H9 (cell line): Measurements from ENCODE around the gene USP43. TPM values are rescaled to one million over a fixed set of nuclear protein-coding genes. Genes with fewer than 3 reads are reported as not detected.

Experiments
- DNase-seq: peaks from one replicate; pipeline ENCODE4 v3.0.0-alpha.2; 2017
- H2AFZ ChIP-seq: one replicate; pipeline ENCODE4 v1.6.1; 2013; ENCODE audit warnings: mild to moderate bottlenecking, low read length, control low read depth, moderate library complexity
- H2AK5ac ChIP-seq: 2 replicates; pipeline ENCODE4 v1.6.1; 2013; ENCODE audit warnings: low read length, control low read depth, mixed read lengths; ENCODE audit not compliant: insufficient read length
- H2BK120ac ChIP-seq: one replicate; pipeline ENCODE4 v1.6.1; 2013; ENCODE audit warnings: low read depth, mild to moderate bottlenecking, low read length, control low read depth, inconsistent platforms; ENCODE audit not compliant: poor library complexity, severe bottlenecking
- H2BK12ac ChIP-seq: 2 replicates; pipeline ENCODE4 v1.6.1; 2013; ENCODE audit warnings: low read length, control low read depth, mixed read lengths, low read depth; ENCODE audit not compliant: insufficient read length
- H2BK15ac ChIP-seq: 2 replicates; pipeline ENCODE4 v1.6.1; 2013; ENCODE audit warnings: low read depth, low read length, control low read depth
- H2BK20ac ChIP-seq: one replicate; pipeline ENCODE4 v1.6.1; 2013; ENCODE audit warnings: low read depth, mild to moderate bottlenecking, low read length, control low read depth, inconsistent platforms; ENCODE audit not compliant: poor library complexity, severe bottlenecking
- H2BK5ac ChIP-seq: 2 replicates; pipeline ENCODE4 v1.6.1; 2013; ENCODE audit warnings: low read length, control low read depth, mixed read lengths; ENCODE audit not compliant: insufficient read length
- H3K14ac ChIP-seq: 2 replicates; pipeline ENCODE4 v1.6.1; 2013; ENCODE audit warnings: low read length, control low read depth; ENCODE audit not compliant: insufficient read depth
- H3K18ac ChIP-seq: 2 replicates; pipeline ENCODE4 v1.6.1; 2013; ENCODE audit warnings: low read depth, mild to moderate bottlenecking, mixed read lengths, low read length, control low read depth; ENCODE audit not compliant: insufficient read length
- H3K23ac ChIP-seq: 2 replicates; pipeline ENCODE4 v1.6.1; 2013; ENCODE audit warnings: low read length, control low read depth, mixed read lengths, low read depth; ENCODE audit not compliant: insufficient read length
- H3K23me2 ChIP-seq: 2 replicates; pipeline ENCODE4 v1.6.1; 2013; ENCODE audit warnings: low read depth, mild to moderate bottlenecking, mixed read lengths, low read length, control low read depth; ENCODE audit not compliant: insufficient read length, poor library complexity, severe bottlenecking
- H3K27ac ChIP-seq: 2 replicates; pipeline ENCODE4 v1.5.1; 2013; ENCODE audit warnings: low read length, control low read depth, mixed read lengths, low read depth; ENCODE audit not compliant: insufficient read length
- H3K27me3 ChIP-seq: 2 replicates; pipeline ENCODE4 v1.6.1; 2013; ENCODE audit warnings: low read length, control low read depth, inconsistent platforms; ENCODE audit not compliant: insufficient read depth
- H3K4ac ChIP-seq: 2 replicates; pipeline ENCODE4 v1.6.1; 2013; ENCODE audit warnings: low read depth, mild to moderate bottlenecking, control low read depth, inconsistent platforms, low read length, moderate library complexity
- H3K4me1 ChIP-seq: 2 replicates; pipeline ENCODE4 v1.6.1; 2013; ENCODE audit warnings: low read length, control low read depth, inconsistent platforms; ENCODE audit not compliant: insufficient read depth
- H3K4me2 ChIP-seq: 2 replicates; pipeline ENCODE4 v1.6.1; 2013; ENCODE audit warnings: low read length, control low read depth, mixed read lengths; ENCODE audit not compliant: insufficient read length, insufficient read depth
- H3K56ac ChIP-seq: 2 replicates; pipeline ENCODE4 v1.6.1; 2013; ENCODE audit warnings: low read depth, mild to moderate bottlenecking, mixed read lengths, low read length, control low read depth; ENCODE audit not compliant: insufficient read length
- H3K79me1 ChIP-seq: 2 replicates; pipeline ENCODE4 v1.6.1; 2013; ENCODE audit warnings: low read depth, mild to moderate bottlenecking, moderate library complexity, low read length, control low read depth, inconsistent platforms; ENCODE audit not compliant: insufficient read depth, poor library complexity, severe bottlenecking
- H3K79me2 ChIP-seq: 2 replicates; pipeline ENCODE4 v1.6.1; 2013; ENCODE audit warnings: low read length, control low read depth, inconsistent platforms; ENCODE audit not compliant: insufficient read depth
- H3K9ac ChIP-seq: 2 replicates; pipeline ENCODE4 v1.6.1; 2013; ENCODE audit warnings: low read length, control low read depth, mixed read lengths; ENCODE audit not compliant: insufficient read length; ENCODE audit errors: extremely low read depth
- H3K9me3 ChIP-seq: one replicate; pipeline ENCODE4 v1.6.1; 2013; ENCODE audit warnings: low read depth, low read length, inconsistent platforms; ENCODE audit not compliant: control insufficient read depth
- H3T11ph ChIP-seq: one replicate; pipeline ENCODE4 v1.6.1; 2013; ENCODE audit warnings: mild to moderate bottlenecking, low read length, control low read depth, inconsistent platforms
- H4K20me1 ChIP-seq: one replicate; pipeline ENCODE4 v1.6.1; 2013; ENCODE audit not compliant: control insufficient read depth, insufficient read length, insufficient read depth
- H4K5ac ChIP-seq: 2 replicates; pipeline ENCODE4 v1.6.1; 2013; ENCODE audit warnings: low read depth, mild to moderate bottlenecking, mixed read lengths, low read length, control low read depth; ENCODE audit not compliant: insufficient read length
- H4K8ac ChIP-seq: replicated peaks from 2 replicates; pipeline ENCODE4 v1.6.1; 2013; ENCODE audit warnings: low read length, control low read depth, mixed read lengths, low read depth; ENCODE audit not compliant: insufficient read length
- H4K91ac ChIP-seq: 2 replicates; pipeline ENCODE4 v1.6.1; 2013; ENCODE audit warnings: low read depth, mild to moderate bottlenecking, moderate library complexity, mixed read lengths, low read length, control low read depth; ENCODE audit not compliant: insufficient read length
- H3K27ac Mint-ChIP-seq, 3 experiments: 2 replicates in 2 of 3; 3 replicates in 1 of 3; pipeline ENCODE4 v1.8.0; 2020 to 2021; ENCODE audit warnings: mixed read lengths in 3 of 3, mild to moderate bottlenecking in 1 of 3, moderate library complexity in 1 of 3
- H3K27me3 Mint-ChIP-seq: 2 replicates; pipeline ENCODE4 v1.8.0; 2021; ENCODE audit warnings: low read depth, mild to moderate bottlenecking, moderate library complexity, mixed read lengths
- H3K36me3 Mint-ChIP-seq, 3 experiments: 2 replicates in 2 of 3; 3 replicates in 1 of 3; pipeline ENCODE4 v1.8.0; 2020 to 2021; ENCODE audit warnings: low read depth in 3 of 3, mixed read lengths in 3 of 3; ENCODE audit not compliant: insufficient read depth in 1 of 3
- H3K4me1 Mint-ChIP-seq, 2 experiments: 2 replicates each; pipeline ENCODE4 v1.8.0; 2020; ENCODE audit warnings: mixed read lengths in 2 of 2
- H3K4me3 Mint-ChIP-seq, 2 experiments: 2 replicates in 1 of 2; 3 replicates in 1 of 2; pipeline ENCODE4 v1.8.0; 2020 to 2021; ENCODE audit warnings: mild to moderate bottlenecking in 2 of 2, mixed read lengths in 2 of 2, moderate library complexity in 1 of 2
- H3K9me3 Mint-ChIP-seq, 2 experiments: 2 replicates in 1 of 2; 3 replicates in 1 of 2; pipeline ENCODE4 v1.8.0; 2020; ENCODE audit warnings: mild to moderate bottlenecking in 2 of 2, mixed read lengths in 2 of 2, moderate library complexity in 1 of 2
- WGBS: extraction: QIAGEN DNeasy Blood & Tissue Kit; methylation state at CpG from one replicate; pipeline ENCODE4 v1.1.7; 2013; ENCODE audit warnings: missing lambda C conversion rate, low lambda C conversion rate, mixed read lengths; ENCODE audit not compliant: insufficient read length; ENCODE audit errors: extremely low coverage; 5-methylcytosine and 5-hydroxymethylcytosine counted together
- total RNA-seq: library from RNA; stranded (reverse); gene quantifications from 2 replicates; pipeline ENCODE4 v1.2.1, GENCODE V29; 2021
- TF ChIP-seq, protein P1 (sequence below): fragments of 200-600 bp; sonication (generic); conservative IDR thresholded peaks from 3 replicates; pipeline ENCODE4 v1.8.0; 2021; ENCODE audit warnings: antibody characterized with exemption, mild to moderate bottlenecking

The USP43 gene
- total RNA-seq, 1 experiment from 2014 or later, result 5.2 TPM

DNA sequence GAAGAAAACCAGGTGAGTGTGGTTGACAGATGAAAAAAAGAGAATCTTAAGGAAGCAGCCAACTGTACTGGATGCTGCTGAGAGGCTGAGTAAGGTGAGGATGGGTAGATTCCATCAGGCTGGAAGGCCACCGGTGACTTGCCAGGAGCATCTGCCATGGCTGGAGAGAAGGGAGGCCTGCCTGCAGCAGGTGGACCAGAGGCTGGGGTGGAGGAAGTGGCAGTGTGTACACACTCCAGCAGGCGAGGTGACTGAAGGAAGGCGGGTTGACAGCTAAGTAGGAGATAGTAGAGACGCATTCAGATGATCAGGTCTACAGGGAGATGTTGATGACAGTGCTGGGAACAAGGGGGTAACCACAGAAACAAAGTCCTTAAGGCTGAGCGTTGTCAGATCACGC is 69.5 kb downstream of the USP43 start:
- no peaks in the 10 kb centered on the region for H3K27me3 ChIP-seq
- no peak overlapping the region for H4K8ac ChIP-seq
- Mint-ChIP-seq H3K27ac (no peak overlapping the region), H3K9me3 (no peaks in the 10 kb centered on the region; a peak in 1 of 5 replicates), H3K4me1 (no peaks in the 10 kb centered on the region), H3K36me3 (peaks cover 12 to 27% (median 17%) of the 10 kb centered on the region in 3 experiments; a peak in 6 of 7 replicates), H3K27me3 (no peaks in the 10 kb centered on the region), H3K4me3 (no peak overlapping the region)
- no peak overlapping the region for H3K4ac ChIP-seq
- H4K20me1 ChIP-seq, result no peaks in the 10 kb centered on the region
- no peak overlapping the region for H4K91ac ChIP-seq
- no peak overlapping the region for H2BK5ac ChIP-seq
- no peak overlapping the region for H3K14ac ChIP-seq
- TF ChIP-seq, protein P1, sequence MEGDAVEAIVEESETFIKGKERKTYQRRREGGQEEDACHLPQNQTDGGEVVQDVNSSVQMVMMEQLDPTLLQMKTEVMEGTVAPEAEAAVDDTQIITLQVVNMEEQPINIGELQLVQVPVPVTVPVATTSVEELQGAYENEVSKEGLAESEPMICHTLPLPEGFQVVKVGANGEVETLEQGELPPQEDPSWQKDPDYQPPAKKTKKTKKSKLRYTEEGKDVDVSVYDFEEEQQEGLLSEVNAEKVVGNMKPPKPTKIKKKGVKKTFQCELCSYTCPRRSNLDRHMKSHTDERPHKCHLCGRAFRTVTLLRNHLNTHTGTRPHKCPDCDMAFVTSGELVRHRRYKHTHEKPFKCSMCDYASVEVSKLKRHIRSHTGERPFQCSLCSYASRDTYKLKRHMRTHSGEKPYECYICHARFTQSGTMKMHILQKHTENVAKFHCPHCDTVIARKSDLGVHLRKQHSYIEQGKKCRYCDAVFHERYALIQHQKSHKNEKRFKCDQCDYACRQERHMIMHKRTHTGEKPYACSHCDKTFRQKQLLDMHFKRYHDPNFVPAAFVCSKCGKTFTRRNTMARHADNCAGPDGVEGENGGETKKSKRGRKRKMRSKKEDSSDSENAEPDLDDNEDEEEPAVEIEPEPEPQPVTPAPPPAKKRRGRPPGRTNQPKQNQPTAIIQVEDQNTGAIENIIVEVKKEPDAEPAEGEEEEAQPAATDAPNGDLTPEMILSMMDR, result no peak
- no peak overlapping the region for H3K4me2 ChIP-seq
- H2BK12ac ChIP-seq, result no peak overlapping the region
- no peak overlapping the region for H3T11ph ChIP-seq
- no peak overlapping the region for H3K18ac ChIP-seq
- no peak overlapping the region for H2BK20ac ChIP-seq
- H3K23me2 ChIP-seq, result no peaks in the 10 kb centered on the region
- DNase-seq, result no peak
- H2BK15ac ChIP-seq, result no peak overlapping the region
- H3K79me1 ChIP-seq, result no peaks in the 10 kb centered on the region
- no peak overlapping the region for H3K56ac ChIP-seq
- no peak overlapping the region for H3K23ac ChIP-seq
- no peaks in the 10 kb centered on the region for H3K9me3 ChIP-seq
- no CpG with 5 or more reads among the region's 6 CpGs for WGBS
- H3K27ac ChIP-seq, result no peak overlapping the region
- H3K79me2 ChIP-seq, result no peaks in the 10 kb centered on the region
- no peak overlapping the region for H2AK5ac ChIP-seq
- H3K4me1 ChIP-seq, result no peaks in the 10 kb centered on the region
- no peak overlapping the region for H3K9ac ChIP-seq
- no peak overlapping the region for H2BK120ac ChIP-seq
- H2AFZ ChIP-seq, result no peak overlapping the region
- H4K5ac ChIP-seq, result no peak overlapping the region
